ENCODE data around the gene ZNF354B.

GRCh38 chr5:178854284-178854683 lies 5.5 kb upstream of the ZNF354B start:
- TF ChIP-seq ZNF543 (CRISPR knock-in tag; IDR thresholded peaks at IDR 0.05) (no peak), DPF2 (CRISPR knock-in tag; IDR thresholded peaks at IDR 0.05; ENCODE audit: borderline replicate concordance, low read depth) (no peak)

Measured in HepG2 (cell line).